ENCODE data around the gene SYCE1L.
A peak's percentile ranks its signal among the peaks of the same experiment; 100 is the strongest.
"Not testable (repeated sequence)": the region's sequence is repeated elsewhere in the genome, so short reads cannot be mapped to it uniquely, and the experiment has no call there.

The SYCE1L gene

GRCh38 chr16:77172951-77173350 is 26.3 kb upstream of the SYCE1L start:
- no peaks in the 10 kb centered on the region for H3K27me3 ChIP-seq (ENCODE audit: control insufficient read depth, low read length)
- no peaks in the 10 kb centered on the region for H3K9me2 ChIP-seq (replicated peaks; ENCODE audit: control insufficient read depth, low read length)
- no peaks in the 10 kb centered on the region for H3K36me3 ChIP-seq (ENCODE audit: control insufficient read depth, low read length)
- no peak overlapping the region for H3K27ac ChIP-seq (ENCODE audit: low read depth, low read length)
- peaks cover 22% of the 10 kb centered on the region for H3K4me1 ChIP-seq (ENCODE audit: control insufficient read depth, low read length)
- no peaks in the 10 kb centered on the region for H3K79me2 ChIP-seq (ENCODE audit: control insufficient read depth, low read length)
- H3K9me3 ChIP-seq (ENCODE audit: control insufficient read depth, insufficient read depth, low read length), result no peaks in the 10 kb centered on the region
- no peak overlapping the region for H3K4me2 ChIP-seq (ENCODE audit: low read length)
- no peaks in the 10 kb centered on the region for H3F3A ChIP-seq (ENCODE audit: control insufficient read depth, insufficient read depth)
- no peaks in the 10 kb centered on the region for H4K20me1 ChIP-seq (ENCODE audit: control insufficient read depth, insufficient read depth, low read depth, low read length)
- no peak overlapping the region for H3K4me3 ChIP-seq (ENCODE audit: low read length)
- TF ChIP-seq, protein P1, sequence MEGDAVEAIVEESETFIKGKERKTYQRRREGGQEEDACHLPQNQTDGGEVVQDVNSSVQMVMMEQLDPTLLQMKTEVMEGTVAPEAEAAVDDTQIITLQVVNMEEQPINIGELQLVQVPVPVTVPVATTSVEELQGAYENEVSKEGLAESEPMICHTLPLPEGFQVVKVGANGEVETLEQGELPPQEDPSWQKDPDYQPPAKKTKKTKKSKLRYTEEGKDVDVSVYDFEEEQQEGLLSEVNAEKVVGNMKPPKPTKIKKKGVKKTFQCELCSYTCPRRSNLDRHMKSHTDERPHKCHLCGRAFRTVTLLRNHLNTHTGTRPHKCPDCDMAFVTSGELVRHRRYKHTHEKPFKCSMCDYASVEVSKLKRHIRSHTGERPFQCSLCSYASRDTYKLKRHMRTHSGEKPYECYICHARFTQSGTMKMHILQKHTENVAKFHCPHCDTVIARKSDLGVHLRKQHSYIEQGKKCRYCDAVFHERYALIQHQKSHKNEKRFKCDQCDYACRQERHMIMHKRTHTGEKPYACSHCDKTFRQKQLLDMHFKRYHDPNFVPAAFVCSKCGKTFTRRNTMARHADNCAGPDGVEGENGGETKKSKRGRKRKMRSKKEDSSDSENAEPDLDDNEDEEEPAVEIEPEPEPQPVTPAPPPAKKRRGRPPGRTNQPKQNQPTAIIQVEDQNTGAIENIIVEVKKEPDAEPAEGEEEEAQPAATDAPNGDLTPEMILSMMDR (IDR thresholded peaks at IDR 0.05; ENCODE audit: low read depth, low read length, poor library complexity, severe bottlenecking), result no peak
- no peak for TF ChIP-seq EZH2phosphoT487 (IDR thresholded peaks at IDR 0.05; ENCODE audit: borderline replicate concordance, low read length)

- no peak overlapping the region for H3K4me2 ChIP-seq (ENCODE audit: low read length)
- no peaks in the 10 kb centered on the region for H3K4me1 ChIP-seq (ENCODE audit: control insufficient read depth, low read length)
- no peaks in the 10 kb centered on the region for H3K9me2 ChIP-seq (replicated peaks; ENCODE audit: control insufficient read depth, low read length)
- H3K27ac ChIP-seq (ENCODE audit: low read depth, low read length), result no peak overlapping the region
- H3F3A ChIP-seq (ENCODE audit: control insufficient read depth, insufficient read depth), result no peaks in the 10 kb centered on the region
- H3K4me3 ChIP-seq (ENCODE audit: low read length), result no peak overlapping the region
- no peaks in the 10 kb centered on the region for H4K20me1 ChIP-seq (ENCODE audit: control insufficient read depth, insufficient read depth, low read depth, low read length)
- H3K9me3 ChIP-seq (ENCODE audit: control insufficient read depth, insufficient read depth, low read length), result no peaks in the 10 kb centered on the region
- H3K27me3 ChIP-seq (ENCODE audit: control insufficient read depth, low read length), result no peaks in the 10 kb centered on the region
- TF ChIP-seq EZH2phosphoT487 (IDR thresholded peaks at IDR 0.05; ENCODE audit: borderline replicate concordance, low read length), result no peak
- TF ChIP-seq, protein P1 (IDR thresholded peaks at IDR 0.05; ENCODE audit: low read depth, low read length, poor library complexity, severe bottlenecking), result no peak
- no peaks in the 10 kb centered on the region for H3K36me3 ChIP-seq (ENCODE audit: control insufficient read depth, low read length)
- H3K79me2 ChIP-seq (ENCODE audit: control insufficient read depth, low read length), result no peaks in the 10 kb centered on the region
Observed at GRCh38 chr16:77183137-77183536, 16.1 kb upstream of the SYCE1L start.

DNA sequence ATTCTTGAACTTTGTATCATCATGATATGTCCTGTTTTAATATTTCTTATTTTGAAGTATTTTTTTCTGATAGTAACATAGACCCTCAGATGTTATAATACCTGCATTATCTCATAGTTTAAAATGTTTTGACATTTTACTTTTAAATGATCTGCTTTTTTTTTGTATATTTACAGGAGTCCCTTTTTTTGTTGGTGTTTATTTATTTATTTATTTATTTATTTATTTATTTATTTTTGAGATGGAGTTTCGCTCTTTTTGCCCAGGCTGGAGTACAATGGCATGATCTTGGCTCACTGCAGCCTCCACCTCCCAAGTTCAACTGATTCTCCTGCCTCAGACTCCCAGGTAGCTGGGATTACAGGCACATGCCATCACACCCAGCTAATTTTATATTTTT is 12.9 kb upstream of the SYCE1L start:
- not testable (repeated sequence) for H3K36me3 ChIP-seq (ENCODE audit: control insufficient read depth, low read length); H3F3A ChIP-seq (ENCODE audit: control insufficient read depth, insufficient read depth); H3K4me2 ChIP-seq (ENCODE audit: low read length); H3K27ac ChIP-seq (ENCODE audit: low read depth, low read length); H3K27me3 ChIP-seq (ENCODE audit: control insufficient read depth, low read length); H4K20me1 ChIP-seq (ENCODE audit: control insufficient read depth, insufficient read depth, low read depth, low read length); H3K4me3 ChIP-seq (ENCODE audit: low read length); H3K4me1 ChIP-seq (ENCODE audit: control insufficient read depth, low read length); H3K9me2 ChIP-seq (replicated peaks; ENCODE audit: control insufficient read depth, low read length); H3K9me3 ChIP-seq (ENCODE audit: control insufficient read depth, insufficient read depth, low read length)
- H3K79me2 ChIP-seq (ENCODE audit: control insufficient read depth, low read length), result peaks cover 14% of the 10 kb centered on the region

- Histone ChIP-seq H4K20me1 (ENCODE audit: control insufficient read depth, insufficient read depth, low read depth, low read length) (no peaks in the 10 kb centered on the region), H3K4me3 (ENCODE audit: low read length) (peak overlapping the region; percentile 96), H3K79me2 (ENCODE audit: control insufficient read depth, low read length) (peaks cover 53% of the 10 kb centered on the region), H3K27ac (ENCODE audit: low read depth, low read length) (peak overlapping the region; percentile 96), H3K4me1 (ENCODE audit: control insufficient read depth, low read length) (peaks cover 21% of the 10 kb centered on the region), H3K9me3 (ENCODE audit: control insufficient read depth, insufficient read depth, low read length) (no peaks in the 10 kb centered on the region), H3K27me3 (ENCODE audit: control insufficient read depth, low read length) (no peaks in the 10 kb centered on the region), H3K9me2 (replicated peaks; ENCODE audit: control insufficient read depth, low read length) (no peaks in the 10 kb centered on the region; the same call in 1 of the 2 replicates), H3K36me3 (ENCODE audit: control insufficient read depth, low read length) (peaks cover 40% of the 10 kb centered on the region), H3K4me2 (ENCODE audit: low read length) (peak overlapping the region; percentile 58), H3F3A (ENCODE audit: control insufficient read depth, insufficient read depth) (peaks cover 2% of the 10 kb centered on the region; the same call in 1 of the 2 replicates)
- TF ChIP-seq, protein P1 (IDR thresholded peaks at IDR 0.05; ENCODE audit: low read depth, low read length, poor library complexity, severe bottlenecking), result no peak
- no peak for TF ChIP-seq EZH2phosphoT487 (IDR thresholded peaks at IDR 0.05; ENCODE audit: borderline replicate concordance, low read length)
Observed at GRCh38 chr16:77190190-77190477, 9.1 kb upstream of the SYCE1L start.
